IgD-negative memory B cell (primary cell): ENCODE measurements around the gene MYH7B. TPM values are rescaled to one million over a fixed set of nuclear protein-coding genes. Genes with fewer than 3 reads are reported as not detected.

ENCODE experiments used
- H3K27ac Mint-ChIP-seq, 3 donors: one replicate each; pipeline ENCODE4 v1.8.0; 2020 to 2022; ENCODE audit warnings: mild to moderate bottlenecking in 3 of 3, mixed read lengths in 3 of 3, moderate library complexity in 1 of 3
- H3K27me3 Mint-ChIP-seq: one replicate; pipeline ENCODE4 v1.8.0; 2021; ENCODE audit warnings: mixed read lengths
- H3K36me3 Mint-ChIP-seq: one replicate; pipeline ENCODE4 v1.8.0; 2020; ENCODE audit warnings: mild to moderate bottlenecking, mixed read lengths
- H3K4me1 Mint-ChIP-seq, 3 donors: one replicate each; pipeline ENCODE4 v1.8.0; 2020 to 2022; ENCODE audit warnings: mixed read lengths in 3 of 3, mild to moderate bottlenecking in 1 of 3
- H3K4me3 Mint-ChIP-seq, 4 donors: one replicate each; pipeline ENCODE4 v1.8.0; 2020 to 2022; ENCODE audit warnings: mild to moderate bottlenecking in 4 of 4, mixed read lengths in 4 of 4, moderate library complexity in 3 of 4
- H3K9me3 Mint-ChIP-seq, 3 donors: one replicate each; pipeline ENCODE4 v1.8.0; 2020 to 2021; ENCODE audit warnings: mixed read lengths in 3 of 3, mild to moderate bottlenecking in 1 of 3
- polyA plus RNA-seq: library from polyadenylated mRNA; unstranded; fragments of 300-500 nt; fragmentation: Illumina TruSeq; gene quantifications from one replicate; pipeline ENCODE4 v1.2.3, GENCODE V29; 2021

Gene MYH7B
- polyA plus RNA-seq = 0.34 TPM

GRCh38 chr20:34955231-34956040 is at the start of gene MYH7B, which contains the start of gene GSS:
TSS of gene MYH7B (plus strand) at chr20:34955868. CDS start at chr20:34978006, 22,138 bp downstream.
TSS of gene GSS (minus strand) at chr20:34955806. CDS start at chr20:34951852, 3,954 bp downstream.
- Mint-ChIP-seq H3K36me3 (no peaks in the 10 kb centered on the region), H3K9me3 (no peaks in the 10 kb centered on the region), H3K27ac (peak within 1 kb of the TSS; percentile 73 to 99 (median 97)), H3K4me1 (peaks cover 9 to 20% (median 18%) of the 10 kb centered on the region in 3 donors), H3K4me3 (peak within 1 kb of the TSS; percentile 93 to 99 (median 98)), H3K27me3 (no peaks in the 10 kb centered on the region)

DNA sequence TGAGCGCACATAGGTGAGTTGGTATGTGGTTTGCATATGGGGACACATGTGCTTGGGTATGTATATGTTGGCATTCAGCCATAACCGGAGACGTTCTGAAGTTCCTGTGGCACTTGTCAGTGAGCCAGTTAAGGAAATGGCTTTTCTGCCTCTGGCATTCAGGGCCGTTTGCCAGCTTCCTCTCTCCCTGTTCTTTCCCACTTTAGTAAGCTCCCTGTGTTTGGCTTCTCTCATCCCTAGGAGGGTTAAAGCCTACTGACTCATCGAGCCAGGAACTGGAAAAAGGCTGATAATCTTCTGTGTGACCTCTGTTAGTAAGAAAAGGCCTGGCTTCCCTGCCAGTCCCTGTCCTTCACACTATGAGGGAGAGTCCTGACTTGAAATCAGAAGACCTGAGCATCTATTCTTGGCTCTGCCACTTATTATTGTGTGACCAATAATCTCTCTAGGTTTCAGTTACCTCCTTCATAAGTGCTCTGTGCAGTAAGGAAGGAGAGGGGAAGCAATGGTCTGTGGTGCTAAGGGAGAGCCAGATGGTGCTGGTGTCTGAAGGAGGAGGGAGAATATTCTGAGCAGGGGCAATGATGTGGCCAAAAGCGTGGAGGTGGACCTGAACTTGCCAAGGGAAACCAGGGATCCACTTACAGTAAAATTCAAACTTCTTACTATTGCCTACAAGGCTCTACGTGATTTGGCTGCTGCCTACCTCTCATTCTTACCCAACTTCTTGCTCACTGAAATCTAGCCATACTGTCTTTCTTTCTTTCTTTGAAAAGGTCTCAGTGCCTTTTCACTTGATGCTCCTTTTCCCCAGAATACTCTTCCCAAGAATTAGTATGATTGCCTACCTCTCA is 47.8 kb upstream of the MYH7B start:
- Mint-ChIP-seq H3K27ac (no peak overlapping the region), H3K4me1 (no peaks in the 10 kb centered on the region), H3K27me3 (no peaks in the 10 kb centered on the region), H3K4me3 (no peak overlapping the region), H3K9me3 (no peaks in the 10 kb centered on the region), H3K36me3 (no peaks in the 10 kb centered on the region)

DNA sequence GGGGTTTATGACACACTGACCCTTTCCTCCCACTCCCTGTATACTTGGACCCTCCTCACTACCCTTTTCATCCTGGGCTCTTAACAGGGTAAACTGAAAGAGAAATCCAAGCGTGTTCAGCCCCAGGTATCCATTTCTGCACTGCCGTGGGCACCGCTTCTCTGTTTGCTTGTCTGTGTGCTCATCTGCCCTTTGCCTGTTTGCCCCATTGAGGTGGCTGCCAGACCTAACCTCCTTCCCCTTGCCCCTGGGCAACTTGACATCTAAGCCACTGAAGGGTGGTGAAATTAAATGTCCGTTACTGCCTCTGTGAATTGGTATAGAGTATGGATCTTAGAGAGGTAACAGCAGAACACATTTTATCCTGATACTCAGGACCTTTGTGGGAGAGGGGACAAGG is 40.5 kb upstream of the MYH7B start:
- peaks cover 0 to 2% (median 0%) of the 10 kb centered on the region in 3 donors for H3K9me3 Mint-ChIP-seq
- peaks cover 0 to 3% (median 0%) of the 10 kb centered on the region in 3 donors for H3K4me1 Mint-ChIP-seq
- H3K4me3 Mint-ChIP-seq = no peak overlapping the region
- H3K27me3 Mint-ChIP-seq = no peaks in the 10 kb centered on the region
- H3K27ac Mint-ChIP-seq = no peak overlapping the region
- H3K36me3 Mint-ChIP-seq = no peaks in the 10 kb centered on the region

GRCh38 chr20:34915749-34916455 is 39.8 kb upstream of the MYH7B start:
- Mint-ChIP-seq H3K27ac (no peak overlapping the region), H3K4me1 (peaks cover 0 to 3% (median 0%) of the 10 kb centered on the region in 3 donors), H3K9me3 (peaks cover 0 to 3% (median 0%) of the 10 kb centered on the region in 3 donors), H3K4me3 (no peak overlapping the region), H3K27me3 (no peaks in the 10 kb centered on the region), H3K36me3 (peaks cover 3% of the 10 kb centered on the region)

GRCh38 chr20:34916774-34917354 is 38.8 kb upstream of the MYH7B start:
- H3K4me3 Mint-ChIP-seq = no peak overlapping the region
- peak overlapping the region in 1 of 3 donors; percentile 17 for H3K27ac Mint-ChIP-seq
- peaks cover 0 to 3% (median 0%) of the 10 kb centered on the region in 3 donors for H3K9me3 Mint-ChIP-seq
- H3K27me3 Mint-ChIP-seq = no peaks in the 10 kb centered on the region
- H3K4me1 Mint-ChIP-seq = peaks cover 0 to 3% (median 0%) of the 10 kb centered on the region in 3 donors
- peaks cover 3% of the 10 kb centered on the region for H3K36me3 Mint-ChIP-seq

DNA sequence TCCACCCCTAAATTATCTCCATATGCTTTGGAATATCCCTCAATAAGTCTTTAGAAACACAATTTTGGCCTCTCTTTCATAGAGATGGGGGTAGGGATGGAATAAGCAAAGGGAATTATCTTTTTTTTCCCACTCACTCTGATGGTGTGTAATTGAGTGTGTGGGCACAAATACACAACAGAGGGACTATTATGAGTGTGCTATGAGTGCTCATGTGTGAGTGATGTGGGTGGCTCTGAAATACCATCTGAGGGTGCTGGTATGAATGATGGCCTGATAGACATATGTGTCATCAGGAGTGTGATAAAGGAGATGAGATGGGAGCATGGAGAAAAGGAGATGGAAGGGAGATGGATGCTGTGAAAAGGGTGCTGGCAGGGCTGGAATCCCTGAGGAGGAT is 35.6 kb upstream of the MYH7B start:
- Mint-ChIP-seq H3K9me3 (peaks cover 0 to 3% (median 0%) of the 10 kb centered on the region in 3 donors), H3K27me3 (no peaks in the 10 kb centered on the region), H3K4me3 (no peak overlapping the region), H3K4me1 (peaks cover 0 to 3% (median 0%) of the 10 kb centered on the region in 3 donors), H3K36me3 (peaks cover 3% of the 10 kb centered on the region), H3K27ac (no peak overlapping the region)

- Mint-ChIP-seq H3K27ac (no peak overlapping the region), H3K4me3 (no peak overlapping the region), H3K9me3 (peaks cover 0 to 3% (median 0%) of the 10 kb centered on the region in 3 donors), H3K27me3 (no peaks in the 10 kb centered on the region), H3K36me3 (peaks cover 5% of the 10 kb centered on the region), H3K4me1 (peaks cover 0 to 3% (median 0%) of the 10 kb centered on the region in 3 donors)
Observed at GRCh38 chr20:34921436-34921835, 34.2 kb upstream of the MYH7B start.

DNA sequence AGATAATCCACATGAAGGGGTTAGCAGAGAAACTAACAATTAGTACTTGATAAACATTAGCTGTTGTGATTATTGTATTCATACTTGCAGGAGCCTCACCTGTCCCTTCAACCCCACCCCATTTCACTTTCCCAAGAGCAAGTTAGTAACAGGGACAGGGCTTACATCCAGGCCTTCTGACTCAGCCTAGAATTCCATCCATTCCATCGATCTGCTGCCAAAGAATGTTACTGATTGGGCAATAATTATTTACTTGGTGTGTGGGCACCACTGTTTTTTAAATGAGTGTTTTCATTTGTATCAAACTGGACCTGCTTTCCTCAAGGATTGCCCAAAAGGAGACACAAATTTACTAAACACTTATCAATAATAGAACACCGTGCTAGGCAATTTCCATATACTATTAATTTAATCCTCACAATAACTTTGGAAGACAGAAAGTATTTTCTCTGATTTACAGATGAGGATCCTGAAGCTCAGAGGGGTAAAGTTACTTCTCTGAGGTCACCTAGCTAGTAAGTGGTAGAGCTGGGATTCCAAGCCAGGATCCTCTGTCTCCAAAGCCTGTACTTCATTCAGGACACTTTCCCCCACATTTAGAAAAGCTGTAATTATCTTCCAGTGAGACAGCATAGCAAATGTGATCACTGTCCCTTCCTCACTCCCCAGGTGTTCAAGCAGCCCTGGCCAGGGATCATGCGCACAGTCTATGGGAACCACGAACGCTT is 32.9 kb upstream of the MYH7B start:
- peaks cover 9% of the 10 kb centered on the region for H3K36me3 Mint-ChIP-seq
- peaks cover 0 to 3% (median 0%) of the 10 kb centered on the region in 3 donors for H3K4me1 Mint-ChIP-seq
- H3K27me3 Mint-ChIP-seq = no peaks in the 10 kb centered on the region
- no peak overlapping the region for H3K4me3 Mint-ChIP-seq
- no peak overlapping the region for H3K27ac Mint-ChIP-seq
- peaks cover 0 to 3% (median 0%) of the 10 kb centered on the region in 3 donors for H3K9me3 Mint-ChIP-seq

DNA sequence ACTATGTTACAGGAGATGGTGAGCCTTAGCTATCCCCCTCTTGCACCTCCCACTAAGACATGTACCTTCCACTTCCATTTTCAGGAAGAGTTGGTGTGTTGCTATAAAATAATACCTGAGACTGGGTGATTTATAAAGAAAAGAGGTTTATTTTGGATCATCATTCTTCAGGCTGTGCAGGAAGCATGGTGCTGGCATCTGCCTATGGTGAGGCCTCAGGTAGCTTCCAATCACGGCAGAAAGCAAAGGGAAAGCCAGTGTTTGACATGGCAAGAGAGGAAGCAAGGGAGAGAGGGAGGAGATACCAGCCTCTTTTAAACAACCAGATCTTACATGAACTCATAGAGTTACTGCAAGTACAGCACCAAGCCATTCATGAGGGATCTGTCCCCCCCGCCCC is 32.3 kb upstream of the MYH7B start:
- Mint-ChIP-seq H3K4me3 (no peak overlapping the region), H3K27me3 (no peaks in the 10 kb centered on the region), H3K27ac (no peak overlapping the region), H3K36me3 (peaks cover 9% of the 10 kb centered on the region), H3K4me1 (no peaks in the 10 kb centered on the region), H3K9me3 (peaks cover 0 to 3% (median 0%) of the 10 kb centered on the region in 3 donors)

DNA sequence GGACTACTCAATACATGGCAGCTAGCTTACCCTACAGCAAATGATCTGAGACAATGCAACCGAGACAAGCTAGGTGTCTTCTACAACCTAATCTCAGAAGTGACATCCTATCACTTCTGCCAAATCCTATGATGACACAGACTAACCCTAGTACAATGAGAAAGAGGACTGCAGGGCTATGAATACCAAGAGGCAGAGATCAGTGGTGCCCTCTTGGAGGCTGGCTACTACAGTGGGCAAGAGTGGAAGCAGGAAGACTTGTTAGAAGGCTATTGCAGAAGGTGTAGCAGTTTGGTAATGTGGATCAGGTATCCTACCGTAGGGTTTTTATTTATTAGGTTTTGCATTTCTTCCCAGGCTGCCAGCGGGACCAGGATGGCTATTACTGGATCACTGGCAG is 30.3 kb upstream of the MYH7B start:
- H3K27ac Mint-ChIP-seq = peak overlapping the region in 1 of 3 donors; percentile 55
- no peaks in the 10 kb centered on the region for H3K9me3 Mint-ChIP-seq
- H3K36me3 Mint-ChIP-seq = peaks cover 12% of the 10 kb centered on the region
- H3K4me3 Mint-ChIP-seq = no peak overlapping the region
- no peaks in the 10 kb centered on the region for H3K4me1 Mint-ChIP-seq
- H3K27me3 Mint-ChIP-seq = no peaks in the 10 kb centered on the region

DNA sequence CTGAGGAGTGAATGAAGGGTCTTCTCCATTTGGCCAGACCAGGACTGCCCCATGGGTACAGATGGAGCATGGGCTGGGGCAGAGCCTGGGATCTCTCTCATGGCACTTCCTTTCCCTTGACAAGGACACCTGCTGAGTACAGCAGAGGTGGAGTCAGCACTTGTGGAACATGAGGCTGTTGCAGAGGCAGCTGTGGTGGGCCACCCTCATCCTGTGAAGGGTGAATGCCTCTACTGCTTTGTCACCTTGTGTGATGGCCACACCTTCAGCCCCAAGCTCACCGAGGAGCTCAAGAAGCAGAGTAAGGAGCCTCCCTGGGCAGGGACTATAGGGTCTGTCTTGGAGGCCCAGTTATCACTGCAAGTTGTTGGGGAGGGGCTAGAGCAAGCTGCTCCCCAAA is 29.7 kb upstream of the MYH7B start:
- no peak overlapping the region for H3K4me3 Mint-ChIP-seq
- H3K27me3 Mint-ChIP-seq = no peaks in the 10 kb centered on the region
- H3K27ac Mint-ChIP-seq = no peak overlapping the region
- H3K36me3 Mint-ChIP-seq = peaks cover 13% of the 10 kb centered on the region
- no peaks in the 10 kb centered on the region for H3K9me3 Mint-ChIP-seq
- H3K4me1 Mint-ChIP-seq = no peaks in the 10 kb centered on the region

GRCh38 chr20:34926581-34926980 is 29.1 kb upstream of the MYH7B start:
- Mint-ChIP-seq H3K36me3 (peaks cover 13% of the 10 kb centered on the region), H3K4me3 (no peak overlapping the region), H3K9me3 (no peaks in the 10 kb centered on the region), H3K27ac (no peak overlapping the region), H3K4me1 (no peaks in the 10 kb centered on the region), H3K27me3 (no peaks in the 10 kb centered on the region)

DNA sequence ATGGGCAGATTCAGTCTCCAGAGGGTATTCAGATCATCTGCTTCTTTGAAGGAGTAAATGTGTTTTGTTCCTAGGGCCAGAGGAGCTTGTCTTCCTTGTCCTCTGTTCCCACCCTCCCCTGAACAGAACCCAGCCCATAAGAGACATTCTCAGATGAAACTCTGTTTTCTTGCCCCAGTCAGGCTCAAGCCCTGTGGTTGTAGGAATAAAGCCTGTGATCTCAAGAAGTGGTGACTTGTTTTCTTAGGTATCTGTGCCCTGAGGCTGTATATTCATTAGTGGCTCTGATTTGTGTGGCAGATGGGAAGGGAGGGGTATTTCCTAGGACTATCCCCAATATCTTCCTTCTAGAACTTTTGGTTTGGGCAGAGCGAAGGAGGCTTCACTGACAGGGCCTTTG is 27.9 kb upstream of the MYH7B start:
- no peak overlapping the region for H3K4me3 Mint-ChIP-seq
- no peak overlapping the region for H3K27ac Mint-ChIP-seq
- no peaks in the 10 kb centered on the region for H3K4me1 Mint-ChIP-seq
- no peaks in the 10 kb centered on the region for H3K27me3 Mint-ChIP-seq
- peaks cover 16% of the 10 kb centered on the region for H3K36me3 Mint-ChIP-seq
- H3K9me3 Mint-ChIP-seq = no peaks in the 10 kb centered on the region

DNA sequence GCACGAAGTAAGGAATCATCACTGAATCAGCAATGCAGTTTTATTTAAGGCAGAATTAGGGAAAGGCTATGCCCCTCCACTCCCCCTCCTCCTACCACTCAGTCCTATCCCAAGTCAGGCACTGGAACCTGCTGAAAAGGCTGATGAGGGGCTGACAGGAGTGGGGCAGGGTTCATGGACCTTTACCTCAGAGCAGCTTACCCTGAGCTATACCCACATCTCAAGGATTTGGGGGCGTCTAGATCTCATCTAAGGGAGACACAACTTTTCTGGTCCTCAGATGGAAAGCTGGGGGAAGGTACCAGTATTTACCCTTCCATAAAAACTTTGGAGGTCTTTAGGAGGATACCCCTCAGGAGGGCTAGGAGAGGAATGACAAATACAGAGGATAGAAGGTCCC is 27.3 kb upstream of the MYH7B start:
- Mint-ChIP-seq H3K4me3 (no peak overlapping the region), H3K9me3 (no peaks in the 10 kb centered on the region), H3K36me3 (peaks cover 19% of the 10 kb centered on the region), H3K27ac (no peak overlapping the region), H3K4me1 (no peaks in the 10 kb centered on the region), H3K27me3 (no peaks in the 10 kb centered on the region)
